Tibial nerve (tissue), 4 donors: ENCODE data around the gene MYLIP. TPM values are rescaled to one million over a fixed set of nuclear protein-coding genes. Genes with fewer than 3 reads are reported as not detected.

Source experiments
- DNase-seq, 2 donors: peaks; one replicate each; pipeline ENCODE4 v3.0.0-alpha.2; 2019; ENCODE audit warnings: low spot score in 2 of 2
- H3K27ac ChIP-seq, 4 donors: fragments of 200-600 bp; sonication (generic) in 3 of 4; one replicate each; pipeline ENCODE4 v1.5.1; 2017 to 2019; ENCODE audit warnings: mild to moderate bottlenecking in 1 of 4
- H3K27me3 ChIP-seq, 2 donors: fragments of 200-600 bp; sonication (generic) in 1 of 2; one replicate each; pipeline versions ENCODE4 v1.5.1 to v1.6.0; 2017 to 2019
- H3K36me3 ChIP-seq, 3 donors: fragments of 200-600 bp; sonication (generic); one replicate each; pipeline ENCODE4 v1.5.1; 2018 to 2019
- H3K4me1 ChIP-seq, 4 donors: fragments of 200-600 bp; sonication (generic) in 3 of 4; one replicate each; pipeline ENCODE4 v1.5.1; 2017 to 2019
- H3K4me3 ChIP-seq, 4 donors: fragments of 200-600 bp; sonication (generic) in 3 of 4; one replicate each; pipeline ENCODE4 v1.5.1; 2017 to 2019; ENCODE audit warnings: mild to moderate bottlenecking in 1 of 4, moderate library complexity in 1 of 4
- H3K9me3 ChIP-seq, 4 donors: fragments of 200-600 bp; sonication (generic) in 3 of 4; one replicate each; pipeline ENCODE4 v1.5.1; 2017 to 2019
- CTCF ChIP-seq, 5 experiments: fragments of 200-600 bp in 3 of 5; fragments of 450-650 bp in 2 of 5; sonication (generic) in 3 of 5; IDR thresholded peaks; one replicate each; pipeline ENCODE4 v1.5.1; 2016 to 2019; ENCODE audit warnings: antibody characterized with exemption in 5 of 5, mild to moderate bottlenecking in 3 of 5, moderate library complexity in 2 of 5
- EP300 ChIP-seq, 2 donors: sonication (generic); formaldehyde crosslinking; IDR thresholded peaks; one replicate each; pipeline ENCODE4 v1.6.1; 2017; ENCODE audit warnings: antibody characterized with exemption in 2 of 2, mild to moderate bottlenecking in 1 of 2
- POLR2A ChIP-seq, 2 donors: fragments of 450-650 bp; IDR thresholded peaks; one replicate each; pipeline ENCODE4 v1.6.1; 2017; ENCODE audit warnings: antibody characterized with exemption in 2 of 2, mild to moderate bottlenecking in 2 of 2, moderate library complexity in 2 of 2
- WGBS, 2 donors: methylation state at CpG; one replicate each; pipeline ENCODE4 v1.1.5; 2018; 5-methylcytosine and 5-hydroxymethylcytosine counted together
- total RNA-seq, 4 donors: library from RNA; depleted of rRNA; stranded (reverse); fragments of >200 nt; gene quantifications; one replicate each; pipeline ENCODE4 v1.1.0, GENCODE V29; 2016

The MYLIP gene
- total RNA-seq, 4 donors from 2014 or later, result 23.4 to 43.3 (median 29.7) TPM

GRCh38 chr6:16160794-16161193 is 31.9 kb downstream of the MYLIP start:
- no peak overlapping the region for H3K27ac ChIP-seq
- peaks cover 0 to 3% (median 0%) of the 10 kb centered on the region in 4 donors for H3K9me3 ChIP-seq
- no peak for DNase-seq
- no peak for TF ChIP-seq POLR2A (IDR thresholded peaks at IDR 0.05)
- no peaks in the 10 kb centered on the region for H3K27me3 ChIP-seq
- 94 to 98% methylated on average over 11 of the region's 11 CpGs for WGBS, 2 donors
- H3K36me3 ChIP-seq, result peaks cover 0 to 7% (median 0%) of the 10 kb centered on the region in 3 donors
- no peak overlapping the region for H3K4me3 ChIP-seq
- peaks cover 0 to 21% (median 0%) of the 10 kb centered on the region in 4 donors for H3K4me1 ChIP-seq

DNA sequence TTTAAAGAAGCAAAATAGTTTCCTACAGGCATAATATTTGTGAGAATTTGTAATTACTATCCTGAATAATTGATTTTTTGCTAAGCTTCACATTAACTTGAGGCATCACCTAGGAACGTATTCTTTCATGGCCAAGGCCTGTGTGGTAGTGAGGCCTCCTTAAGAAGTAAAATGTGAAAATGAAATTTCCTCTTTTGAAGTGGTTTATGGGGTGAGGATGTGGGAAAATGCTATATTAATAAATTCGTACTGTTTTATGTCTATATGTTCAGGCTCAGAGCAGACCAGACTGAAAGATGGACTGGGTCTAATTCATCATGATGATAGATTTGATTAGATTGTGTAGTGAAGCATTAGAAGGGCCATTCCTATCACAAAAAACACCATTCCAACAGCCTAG is 33.1 kb downstream of the MYLIP start:
- peaks cover 0 to 22% (median 0%) of the 10 kb centered on the region in 4 donors for H3K4me1 ChIP-seq
- no peak overlapping the region for H3K4me3 ChIP-seq
- DNase-seq, result no peak
- H3K27me3 ChIP-seq, result no peaks in the 10 kb centered on the region
- H3K36me3 ChIP-seq, result no peaks in the 10 kb centered on the region
- TF ChIP-seq EP300 (IDR thresholded peaks at IDR 0.05) (no peak), POLR2A (IDR thresholded peaks at IDR 0.05) (no peak), CTCF (IDR thresholded peaks at IDR 0.05) (no peak)
- no peaks in the 10 kb centered on the region for H3K9me3 ChIP-seq
- no peak overlapping the region for H3K27ac ChIP-seq
- 89 to 91% methylated on average over 2 of the region's 2 CpGs for WGBS, 2 donors

DNA sequence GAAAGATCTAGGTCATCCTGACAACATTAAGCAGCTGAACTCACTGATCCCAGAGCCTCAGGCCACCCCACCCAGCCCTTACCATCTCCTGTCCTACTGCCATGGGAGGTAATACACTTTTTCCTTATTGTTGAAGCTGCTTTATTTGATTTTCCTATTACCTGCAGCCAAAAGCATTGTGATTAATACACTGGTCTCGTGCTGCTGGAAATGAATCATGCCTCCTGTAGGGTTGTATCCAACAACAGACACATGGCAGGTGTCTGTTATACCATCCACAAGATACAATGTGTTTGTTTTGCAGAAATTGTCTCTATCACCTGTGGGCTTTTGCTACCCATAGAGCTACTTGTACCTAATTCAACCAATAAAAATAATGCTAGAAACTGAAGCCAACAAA is 34.2 kb downstream of the MYLIP start:
- Histone ChIP-seq H3K9me3 (no peaks in the 10 kb centered on the region), H3K27ac (no peak overlapping the region), H3K36me3 (no peaks in the 10 kb centered on the region), H3K27me3 (no peaks in the 10 kb centered on the region), H3K4me3 (no peak overlapping the region), H3K4me1 (peaks cover 0 to 23% (median 0%) of the 10 kb centered on the region in 4 donors)
- TF ChIP-seq CTCF (IDR thresholded peaks at IDR 0.05) (no peak), EP300 (IDR thresholded peaks at IDR 0.05) (no peak), POLR2A (IDR thresholded peaks at IDR 0.05) (no peak)
- DNase-seq, result no peak
- WGBS, 2 donors, result 86% methylated on average over 1 of the region's 1 CpG

GRCh38 chr6:16163535-16164300 is 34.8 kb downstream of the MYLIP start:
- 83 to 87% methylated on average over 2 of the region's 2 CpGs for WGBS, 2 donors
- no peak overlapping the region for H3K27ac ChIP-seq
- TF ChIP-seq CTCF (IDR thresholded peaks at IDR 0.05), result no peak
- DNase-seq, result no peak
- H3K9me3 ChIP-seq, result no peaks in the 10 kb centered on the region
- H3K4me3 ChIP-seq, result no peak overlapping the region
- no peaks in the 10 kb centered on the region for H3K36me3 ChIP-seq
- H3K27me3 ChIP-seq, result no peaks in the 10 kb centered on the region
- peaks cover 0 to 23% (median 0%) of the 10 kb centered on the region in 4 donors for H3K4me1 ChIP-seq

DNA sequence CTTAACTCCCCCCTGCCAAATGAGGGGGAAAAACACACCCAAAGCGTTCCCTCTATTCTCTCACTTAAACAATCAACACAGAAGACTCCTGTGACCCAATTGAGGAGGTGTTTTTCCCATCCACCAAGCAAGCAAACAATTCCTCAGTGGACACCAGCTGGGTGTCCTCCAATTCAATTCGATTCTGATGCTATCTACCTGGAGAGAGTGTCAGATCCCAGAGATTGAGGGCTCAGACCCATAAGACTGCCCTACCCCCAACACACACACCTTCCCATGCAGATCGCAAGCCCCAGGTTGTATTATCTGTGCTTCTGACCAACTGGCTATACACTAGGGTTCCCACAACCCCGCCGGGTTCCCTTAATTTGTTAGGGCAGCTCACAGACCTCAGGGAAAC is 36.8 kb downstream of the MYLIP start:
- no peak overlapping the region for H3K4me3 ChIP-seq
- peaks cover 0 to 10% (median 0%) of the 10 kb centered on the region in 4 donors for H3K4me1 ChIP-seq
- TF ChIP-seq EP300 (IDR thresholded peaks at IDR 0.05) (no peak), POLR2A (IDR thresholded peaks at IDR 0.05) (no peak), CTCF (IDR thresholded peaks at IDR 0.05) (no peak)
- H3K27ac ChIP-seq, result no peak overlapping the region
- no peaks in the 10 kb centered on the region for H3K9me3 ChIP-seq
- WGBS, 2 donors, result 94 to 98% methylated on average over 5 of the region's 5 CpGs
- H3K36me3 ChIP-seq, result no peaks in the 10 kb centered on the region
- no peak for DNase-seq
- H3K27me3 ChIP-seq, result no peaks in the 10 kb centered on the region
